LNCaP clone FGC (cell line): ENCODE data around the gene HLA-DMB.

ENCODE experiments used
- DNase-seq: peaks from one replicate; pipeline ENCODE4 v3.0.0-alpha.2; 2011; ENCODE audit warnings: low read depth
- H3K4me3 ChIP-seq: 2 replicates; pipeline ENCODE4 v1.5.1; 2011; ENCODE audit warnings: mild to moderate bottlenecking, low read depth, low read length, control low read depth
- CTCF ChIP-seq: IDR thresholded peaks from 2 replicates; pipeline ENCODE4 v1.5.1; 2012; ENCODE audit warnings: mild to moderate bottlenecking; ENCODE audit not compliant: control insufficient read depth, insufficient read depth; ENCODE audit errors: extremely low read depth

HLA-DMB gene

GRCh38 chr6:32932132-32932868 lies 8.5 kb downstream of the HLA-DMB start:
- DNase-seq: no peak
- no peak overlapping the region for H3K4me3 ChIP-seq
- no peak for TF ChIP-seq CTCF

GRCh38 chr6:32931211-32931610 lies 9.6 kb downstream of the HLA-DMB start:
- no peak overlapping the region for H3K4me3 ChIP-seq
- no peak for TF ChIP-seq CTCF
- DNase-seq: no peak

- no peak for DNase-seq
- no peak for TF ChIP-seq CTCF
- H3K4me3 ChIP-seq: no peak overlapping the region
Observed at GRCh38 chr6:32922083-32922482, 18.7 kb downstream of the HLA-DMB start.

GRCh38 chr6:32920715-32921114 lies 20.1 kb downstream of the HLA-DMB start:
- peak overlapping the region; percentile 31; the same call in 1 of the 2 replicates for H3K4me3 ChIP-seq
- no peak for TF ChIP-seq CTCF
- peak; percentile 71 for DNase-seq

- no peak for TF ChIP-seq CTCF
- H3K4me3 ChIP-seq: no peak overlapping the region
- DNase-seq: no peak
Observed at GRCh38 chr6:32912951-32913350, 27.9 kb downstream of the HLA-DMB start.

GRCh38 chr6:32908897-32909296 lies 31.9 kb downstream of the HLA-DMB start:
- no peak overlapping the region for H3K4me3 ChIP-seq
- no peak for DNase-seq
- no peak for TF ChIP-seq CTCF

- no peak for TF ChIP-seq CTCF
- no peak for DNase-seq
- no peak overlapping the region for H3K4me3 ChIP-seq
Observed at GRCh38 chr6:32906539-32906938, 34.3 kb downstream of the HLA-DMB start.
